ENCODE data around the gene AS3MT.
"Not testable (repeated sequence)": the region's sequence is repeated elsewhere in the genome, so short reads cannot be mapped to it uniquely, and the experiment has no call there.

The AS3MT gene

GRCh38 chr10:102919246-102919959, 50.1 kb downstream of the AS3MT start:
- no peak for DNase-seq (ENCODE audit: low spot score)

GRCh38 chr10:102919992-102920739, 50.9 kb downstream of the AS3MT start:
- no peak for DNase-seq (ENCODE audit: low spot score)

- no peak for DNase-seq (ENCODE audit: low spot score)
These were observed 54.3 kb downstream of the AS3MT start for GRCh38 chr10:102923601-102924000.

DNA sequence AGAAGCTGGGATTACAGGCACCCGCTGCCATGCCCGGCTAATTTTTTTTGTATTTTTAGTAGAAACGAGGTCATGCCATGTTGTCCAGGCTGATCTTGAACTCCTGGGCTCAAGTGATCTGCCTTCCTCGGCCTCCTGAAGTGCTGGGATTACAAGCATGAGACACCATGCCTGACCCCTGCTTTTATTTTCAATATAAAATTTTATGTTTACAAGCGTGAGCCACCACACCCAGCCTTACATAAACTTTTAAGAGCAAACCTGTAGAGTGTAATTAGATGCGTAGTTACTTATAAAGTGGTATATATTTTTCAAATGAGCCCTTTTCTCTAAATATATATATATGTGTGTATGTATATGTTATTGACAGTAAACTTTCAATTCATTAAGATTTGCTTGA, 57.6 kb downstream of the AS3MT start:
- DNase-seq (ENCODE audit: low spot score) = no peak

DNA sequence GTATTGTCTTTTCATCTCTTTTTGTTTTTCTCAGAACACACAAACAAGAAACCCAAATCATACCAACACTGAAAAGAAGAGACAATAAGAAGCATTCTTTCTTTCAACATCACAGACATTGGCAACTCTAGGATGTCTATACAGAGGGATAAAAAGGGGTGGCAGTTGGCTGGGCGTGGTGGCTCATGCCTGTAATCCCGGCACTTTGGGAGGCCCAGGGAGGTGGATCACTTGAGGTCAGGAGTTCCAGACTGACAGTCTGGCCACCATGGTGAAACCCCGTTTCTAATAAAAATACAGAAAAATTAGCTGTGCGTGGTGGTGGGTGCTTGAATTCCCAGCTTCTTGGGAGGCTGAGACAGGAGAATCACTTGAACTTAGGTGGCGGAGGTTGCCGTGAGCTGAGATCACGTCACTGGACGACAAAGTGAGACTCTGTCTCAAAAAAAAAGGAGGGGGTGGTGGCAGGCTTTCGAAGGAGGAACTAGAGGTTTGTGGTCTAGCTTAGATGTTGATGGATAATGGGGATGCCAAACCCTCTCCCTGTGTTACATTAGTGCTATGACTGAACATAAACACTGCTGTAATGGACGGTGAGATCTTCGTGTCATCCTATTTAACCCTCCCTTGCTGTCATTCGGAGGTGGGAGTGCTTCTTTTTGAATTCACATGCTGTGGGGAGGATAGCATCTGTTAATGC, 58.2 kb downstream of the AS3MT start:
- DNase-seq (ENCODE audit: low spot score) = no peak

GRCh38 chr10:102928442-102928841, 59.2 kb downstream of the AS3MT start:
- DNase-seq (ENCODE audit: low spot score) = not testable (repeated sequence)

- no peak for DNase-seq (ENCODE audit: low spot score)
These were observed 61.5 kb downstream of the AS3MT start for GRCh38 chr10:102930720-102931119.

GRCh38 chr10:102931643-102932042, 62.4 kb downstream of the AS3MT start:
- no peak for DNase-seq (ENCODE audit: low spot score)

DNA sequence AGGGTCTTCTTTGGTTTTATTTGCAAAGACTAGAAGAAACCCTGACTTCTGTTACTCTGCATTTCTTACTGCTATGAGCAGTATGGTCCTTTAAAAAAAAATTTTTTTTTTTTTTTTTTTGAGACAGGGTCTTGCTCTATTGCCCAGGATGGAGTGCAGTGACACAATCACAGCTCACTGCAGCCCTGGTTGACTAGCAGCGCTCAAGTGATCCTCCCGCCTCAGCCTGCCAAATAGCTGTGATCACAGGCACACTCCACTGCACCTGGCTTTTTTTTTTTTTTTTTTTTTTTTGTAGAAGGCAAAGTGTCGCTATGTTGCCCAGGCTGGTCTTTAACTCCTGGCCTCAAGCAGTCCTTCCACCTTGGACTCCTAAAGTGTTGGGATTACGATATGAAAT, 66.2 kb downstream of the AS3MT start:
- DNase-seq (ENCODE audit: low spot score) = no peak

- no peak for DNase-seq (ENCODE audit: low spot score)
These were observed 66.8 kb downstream of the AS3MT start for GRCh38 chr10:102935939-102936605.

GRCh38 chr10:102941401-102941800, 72.1 kb downstream of the AS3MT start:
- DNase-seq (ENCODE audit: low spot score) = no peak

DNA sequence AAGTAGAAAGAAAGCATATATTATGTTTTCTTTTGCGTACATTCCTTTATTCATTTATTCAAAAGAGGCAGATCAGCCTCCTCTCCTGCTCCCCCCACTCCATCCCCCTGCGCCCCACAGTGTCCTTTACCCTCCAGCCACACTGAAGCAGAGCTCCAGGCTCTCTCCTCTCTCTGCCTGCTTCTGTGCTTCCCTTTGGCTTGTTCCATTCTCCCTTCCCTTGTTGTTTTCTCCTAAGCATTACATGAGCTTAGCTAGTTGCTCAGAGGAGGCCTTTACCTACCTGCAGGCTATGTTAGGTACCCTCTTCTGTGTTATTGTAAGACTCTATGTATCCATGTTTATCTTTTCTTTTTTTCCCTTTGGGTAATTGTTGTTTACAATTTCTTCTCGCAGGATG, 76.2 kb downstream of the AS3MT start:
- no peak for DNase-seq (ENCODE audit: low spot score)

DNA sequence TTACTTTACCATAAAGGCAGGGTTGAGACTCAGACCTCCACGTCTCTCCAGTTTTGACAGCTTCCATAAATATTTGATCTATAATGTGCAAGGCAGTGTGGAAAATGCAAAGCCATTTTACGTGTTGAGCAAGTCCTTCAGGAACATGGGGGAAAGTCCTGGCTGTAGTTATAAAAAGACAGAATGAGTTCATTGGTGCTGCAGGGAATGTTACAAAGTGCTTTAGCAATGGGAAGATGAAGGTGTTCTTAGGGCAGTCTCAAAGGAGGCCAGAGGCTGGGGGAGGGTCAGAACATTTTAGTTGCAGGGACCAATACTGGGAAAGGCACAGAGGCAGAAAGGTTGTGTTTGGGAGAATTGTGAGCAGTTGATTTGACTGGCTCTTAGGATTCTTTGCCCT, 76.7 kb downstream of the AS3MT start:
- no peak for DNase-seq (ENCODE audit: low spot score)

DNA sequence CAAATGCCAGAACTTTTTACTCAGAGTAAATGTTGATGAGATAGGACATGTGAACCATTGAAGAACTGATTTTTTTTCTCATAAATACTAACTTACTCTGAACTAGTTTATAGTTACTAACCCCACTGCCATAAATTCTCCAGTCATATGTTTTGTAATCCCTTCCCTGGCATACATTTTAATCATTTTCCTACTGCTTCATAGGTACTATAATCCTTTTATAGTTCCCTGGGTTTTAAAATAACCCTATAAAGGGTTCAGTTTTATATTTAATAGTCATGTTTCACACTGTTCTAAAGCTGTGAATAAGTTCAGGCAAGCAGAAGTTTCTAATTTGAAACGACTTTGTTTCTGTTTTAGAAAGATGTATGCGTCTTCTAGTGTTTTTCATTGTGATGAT, 77.7 kb downstream of the AS3MT start:
- no peak for DNase-seq (ENCODE audit: low spot score)

- peak; percentile 62 for DNase-seq (ENCODE audit: low spot score)
These were observed 78.9 kb downstream of the AS3MT start for GRCh38 chr10:102948176-102948575.

GRCh38 chr10:102948786-102949185, 79.5 kb downstream of the AS3MT start:
- DNase-seq (ENCODE audit: low spot score) = no peak

DNA sequence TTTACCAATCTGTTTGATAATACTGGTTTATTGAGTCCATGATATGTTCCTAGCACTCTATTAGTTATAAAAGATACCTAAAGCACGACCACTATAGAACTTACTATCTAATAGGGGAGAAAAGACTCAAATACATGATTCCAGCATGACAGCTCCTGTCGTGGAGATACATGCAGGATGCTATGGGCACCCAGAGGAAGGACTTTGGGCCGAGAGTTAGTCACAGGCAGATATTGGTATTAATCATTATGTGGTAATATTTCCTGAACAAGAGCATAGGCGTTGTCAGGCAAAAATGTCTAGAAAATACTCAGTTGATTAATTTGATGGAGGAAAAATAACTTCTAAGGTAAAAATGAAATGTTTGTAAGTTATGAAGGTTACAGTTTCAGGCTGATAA, 80.6 kb downstream of the AS3MT start:
- DNase-seq (ENCODE audit: low spot score) = no peak

GRCh38 chr10:102951316-102951715, 82.0 kb downstream of the AS3MT start:
- DNase-seq (ENCODE audit: low spot score) = no peak

All from hematopoietic multipotent progenitor cell treated with erythropoietin and hydrocortisone succinate and interleukin-3 and kit ligand, for 15 days (in vitro differentiated cells).